Colonic mucosa (tissue), 4 donors: Measurements from ENCODE around the gene PTPN4. TPM values are rescaled to one million over a fixed set of nuclear protein-coding genes. Genes with fewer than 3 reads are reported as not detected.
A peak's percentile ranks its signal among the peaks of the same experiment; 100 is the strongest.

Source experiments
- DNase-seq: peaks from one replicate; pipeline ENCODE4 v3.0.0-alpha.2; 2020
- H3K27ac ChIP-seq: fragments of 200-600 bp; one replicate; pipeline ENCODE4 v1.8.0; 2021
- H3K27me3 ChIP-seq: fragments of 200-600 bp; one replicate; pipeline ENCODE4 v1.8.0; 2021
- H3K36me3 ChIP-seq: fragments of 200-600 bp; one replicate; pipeline ENCODE4 v1.8.0; 2021
- H3K4me1 ChIP-seq: fragments of 200-600 bp; one replicate; pipeline ENCODE4 v1.8.0; 2021; ENCODE audit warnings: mild to moderate bottlenecking
- H3K4me3 ChIP-seq: fragments of 200-600 bp; one replicate; pipeline ENCODE4 v1.8.0; 2021
- H3K9ac ChIP-seq, 2 donors: one replicate each; pipeline ENCODE4 v1.7.0; 2013; ENCODE audit warnings: control low read depth in 2 of 2, low read depth in 2 of 2, low read length in 2 of 2
- H3K9me3 ChIP-seq: fragments of 200-600 bp; one replicate; pipeline ENCODE4 v1.8.0; 2021
- intact Hi-C: fragments of 100-400 bp; cut with DNase I; formaldehyde crosslinking; loops from one replicate; pipeline ENCODE4 v1.14.1; 2022
- total RNA-seq, 2 donors: library from RNA; stranded (reverse); fragmentation: NEBNext Ultra II Directional in 1 of 2; extraction: Animal tissue kit (Norgen Biotek cat#: 25700) in 1 of 2; gene quantifications; one replicate each; pipeline ENCODE4 v1.2.1, GENCODE V29; 2021
- TF ChIP-seq, protein P1 (sequence below): fragments of 200-600 bp; IDR thresholded peaks from one replicate; pipeline ENCODE4 v1.8.0; 2022; ENCODE audit warnings: antibody characterized with exemption, mild to moderate bottlenecking
- donor health status: healthy.
- donor health status: DM: no; HTN: no; CAD: no.
- donor health status: DM: no; HTN: no; CAD: no.

The PTPN4 gene
- total RNA-seq, 2 donors from 2014 or later: 20.4 to 28.2 TPM

DNA sequence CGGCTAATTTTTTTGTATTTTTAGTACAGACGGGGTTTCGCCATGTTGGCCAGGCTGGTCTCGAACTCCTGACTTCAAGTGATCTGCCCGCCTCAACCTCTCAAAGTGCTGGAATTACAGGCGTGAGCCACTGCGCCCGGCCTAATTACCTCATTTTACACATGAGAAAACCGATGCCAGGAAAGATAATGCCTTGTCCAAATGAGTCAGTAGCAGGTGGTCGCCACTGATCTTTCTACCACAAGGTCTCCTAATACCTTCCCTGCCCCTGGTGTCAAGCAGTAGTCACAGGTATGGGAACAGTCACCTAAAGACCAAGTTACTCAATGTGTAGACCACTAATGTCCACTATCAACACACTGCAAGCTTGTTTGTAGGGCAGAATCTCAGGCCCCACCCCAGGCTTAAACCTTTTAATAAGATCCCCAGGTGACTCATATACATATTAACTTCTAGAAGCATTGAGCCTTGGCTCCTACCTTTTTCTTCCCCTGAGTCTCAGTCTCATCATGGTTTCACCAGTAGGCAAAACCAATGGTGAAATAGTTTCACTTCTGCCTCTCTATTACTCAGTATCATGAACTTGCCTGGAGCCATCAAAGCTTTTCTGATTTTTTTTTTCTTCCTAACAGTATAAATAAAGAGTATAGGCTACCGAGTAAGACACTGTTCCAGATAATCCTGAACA is 246.3 kb downstream of the PTPN4 start:
- H3K4me3 ChIP-seq: no peak overlapping the region
- H3K36me3 ChIP-seq: no peaks in the 10 kb centered on the region
- intact Hi-C loops: no loop called here
- TF ChIP-seq, protein P1, sequence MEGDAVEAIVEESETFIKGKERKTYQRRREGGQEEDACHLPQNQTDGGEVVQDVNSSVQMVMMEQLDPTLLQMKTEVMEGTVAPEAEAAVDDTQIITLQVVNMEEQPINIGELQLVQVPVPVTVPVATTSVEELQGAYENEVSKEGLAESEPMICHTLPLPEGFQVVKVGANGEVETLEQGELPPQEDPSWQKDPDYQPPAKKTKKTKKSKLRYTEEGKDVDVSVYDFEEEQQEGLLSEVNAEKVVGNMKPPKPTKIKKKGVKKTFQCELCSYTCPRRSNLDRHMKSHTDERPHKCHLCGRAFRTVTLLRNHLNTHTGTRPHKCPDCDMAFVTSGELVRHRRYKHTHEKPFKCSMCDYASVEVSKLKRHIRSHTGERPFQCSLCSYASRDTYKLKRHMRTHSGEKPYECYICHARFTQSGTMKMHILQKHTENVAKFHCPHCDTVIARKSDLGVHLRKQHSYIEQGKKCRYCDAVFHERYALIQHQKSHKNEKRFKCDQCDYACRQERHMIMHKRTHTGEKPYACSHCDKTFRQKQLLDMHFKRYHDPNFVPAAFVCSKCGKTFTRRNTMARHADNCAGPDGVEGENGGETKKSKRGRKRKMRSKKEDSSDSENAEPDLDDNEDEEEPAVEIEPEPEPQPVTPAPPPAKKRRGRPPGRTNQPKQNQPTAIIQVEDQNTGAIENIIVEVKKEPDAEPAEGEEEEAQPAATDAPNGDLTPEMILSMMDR: no peak
- no peaks in the 10 kb centered on the region for H3K27me3 ChIP-seq
- no peaks in the 10 kb centered on the region for H3K4me1 ChIP-seq
- no peaks in the 10 kb centered on the region for H3K9me3 ChIP-seq
- no peak overlapping the region for H3K27ac ChIP-seq
- H3K9ac ChIP-seq: no peak overlapping the region
- no peak for DNase-seq

DNA sequence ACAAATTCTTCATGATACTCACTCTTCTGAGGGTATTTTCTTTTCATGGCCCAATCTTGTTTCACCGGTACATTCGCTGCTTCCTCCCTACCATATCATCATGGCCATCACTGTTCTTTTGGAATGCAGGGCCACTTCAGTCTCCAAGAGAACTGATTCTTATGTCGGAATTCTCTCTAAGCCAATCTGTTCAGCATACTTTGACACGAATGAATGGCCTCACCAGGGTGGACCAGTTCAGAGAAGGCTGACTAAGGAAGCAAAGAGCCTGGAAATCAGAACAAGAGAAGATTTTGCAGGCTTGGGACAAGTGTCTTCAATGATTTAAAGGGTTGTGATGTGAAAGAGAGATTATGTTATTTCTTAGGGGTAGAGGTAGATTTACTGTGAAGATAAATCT is 248.1 kb downstream of the PTPN4 start:
- H3K4me3 ChIP-seq: no peak overlapping the region
- intact Hi-C loops: no loop called here
- no peaks in the 10 kb centered on the region for H3K4me1 ChIP-seq
- no peak for DNase-seq
- H3K36me3 ChIP-seq: no peaks in the 10 kb centered on the region
- TF ChIP-seq, protein P1: no peak
- H3K9me3 ChIP-seq: no peaks in the 10 kb centered on the region
- no peak overlapping the region for H3K9ac ChIP-seq
- H3K27me3 ChIP-seq: no peaks in the 10 kb centered on the region
- H3K27ac ChIP-seq: no peak overlapping the region

DNA sequence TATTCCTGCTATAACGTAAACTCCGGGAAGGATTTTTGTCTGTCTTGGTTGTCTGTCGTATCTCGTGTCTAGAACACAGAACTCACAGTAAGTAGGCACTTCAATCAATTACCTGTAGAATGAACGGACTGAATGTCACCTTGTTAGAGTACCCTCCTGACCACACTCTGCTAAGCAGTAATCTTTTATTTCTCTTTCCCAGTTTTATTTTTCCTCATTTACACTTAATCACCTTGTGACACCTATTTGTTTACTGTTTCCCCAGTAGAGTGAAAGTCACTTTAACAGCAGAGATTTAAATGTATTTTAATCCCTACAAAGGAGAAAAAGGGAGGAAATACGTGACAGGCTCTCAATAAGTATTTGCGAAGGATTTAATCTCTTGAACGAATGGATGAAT is 252.6 kb downstream of the PTPN4 start:
- no peaks in the 10 kb centered on the region for H3K4me1 ChIP-seq
- no peaks in the 10 kb centered on the region for H3K27me3 ChIP-seq
- TF ChIP-seq, protein P1: no peak
- DNase-seq: no peak
- peak overlapping the region; percentile 83 for H3K27ac ChIP-seq
- H3K36me3 ChIP-seq: no peaks in the 10 kb centered on the region
- intact Hi-C loops: no loop called here
- peak overlapping the region; percentile 85 for H3K4me3 ChIP-seq
- H3K9me3 ChIP-seq: no peaks in the 10 kb centered on the region
- H3K9ac ChIP-seq: peak overlapping the region; percentile 62 to 73

DNA sequence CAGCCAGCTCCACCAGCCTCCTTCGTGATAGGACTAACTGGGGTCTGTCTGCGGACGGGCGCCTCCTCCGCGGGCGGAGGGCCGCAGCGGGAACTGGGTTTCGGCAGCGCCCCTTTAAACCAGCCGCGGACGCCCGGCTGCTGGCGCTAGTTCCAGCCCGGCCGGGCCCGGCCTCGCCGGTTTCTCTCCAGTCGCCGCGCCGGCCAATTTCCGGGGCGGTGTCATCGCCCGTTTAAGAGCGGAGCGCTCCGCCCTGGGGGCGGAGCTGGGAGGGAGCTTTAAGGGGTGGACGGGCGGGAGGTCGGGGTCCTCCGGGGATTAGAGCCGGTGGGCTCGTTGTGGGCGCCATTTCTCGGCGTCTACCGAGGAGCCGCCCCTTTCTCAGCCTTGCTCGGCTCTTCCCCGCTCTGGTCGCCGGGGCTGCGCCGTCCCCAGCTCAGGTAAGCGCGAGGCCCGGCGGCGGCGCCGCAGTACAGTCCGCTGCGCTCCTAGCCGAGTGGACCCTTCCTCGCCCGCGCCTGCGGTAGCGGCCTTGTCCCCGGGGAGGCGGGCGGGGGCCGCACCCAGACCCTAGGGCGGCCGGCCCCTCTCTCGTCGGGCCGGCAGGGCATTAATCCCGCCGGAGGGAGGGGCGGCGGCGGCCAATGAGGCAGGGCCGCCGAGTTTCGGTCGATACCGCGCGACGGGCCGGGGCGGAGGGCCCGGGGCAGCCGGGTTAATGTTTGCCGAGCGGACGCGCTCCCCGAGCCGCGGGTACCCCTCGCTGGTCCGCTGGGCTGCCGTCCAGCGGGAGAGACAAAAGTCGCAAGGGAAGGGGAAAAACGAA is 253.3 kb downstream of the PTPN4 start, which contains the start of gene EPB41L5:
TSS of gene EPB41L5 (plus strand) at position 307 of the 826 bp plus-strand sequence. CDS start 6,008 bp downstream, outside the sequence.
- intact Hi-C loops: no loop called here
- H3K36me3 ChIP-seq: no peaks in the 10 kb centered on the region
- no peaks in the 10 kb centered on the region for H3K4me1 ChIP-seq
- peak within 1 kb of the TSS; percentile 83 for H3K27ac ChIP-seq
- H3K9ac ChIP-seq: peak within 1 kb of the TSS; percentile 73 to 82
- H3K27me3 ChIP-seq: no peaks in the 10 kb centered on the region
- TF ChIP-seq, protein P1: no peak
- no peaks in the 10 kb centered on the region for H3K9me3 ChIP-seq
- peak; percentile 93 for DNase-seq
- H3K4me3 ChIP-seq: peak within 1 kb of the TSS; percentile 85

DNA sequence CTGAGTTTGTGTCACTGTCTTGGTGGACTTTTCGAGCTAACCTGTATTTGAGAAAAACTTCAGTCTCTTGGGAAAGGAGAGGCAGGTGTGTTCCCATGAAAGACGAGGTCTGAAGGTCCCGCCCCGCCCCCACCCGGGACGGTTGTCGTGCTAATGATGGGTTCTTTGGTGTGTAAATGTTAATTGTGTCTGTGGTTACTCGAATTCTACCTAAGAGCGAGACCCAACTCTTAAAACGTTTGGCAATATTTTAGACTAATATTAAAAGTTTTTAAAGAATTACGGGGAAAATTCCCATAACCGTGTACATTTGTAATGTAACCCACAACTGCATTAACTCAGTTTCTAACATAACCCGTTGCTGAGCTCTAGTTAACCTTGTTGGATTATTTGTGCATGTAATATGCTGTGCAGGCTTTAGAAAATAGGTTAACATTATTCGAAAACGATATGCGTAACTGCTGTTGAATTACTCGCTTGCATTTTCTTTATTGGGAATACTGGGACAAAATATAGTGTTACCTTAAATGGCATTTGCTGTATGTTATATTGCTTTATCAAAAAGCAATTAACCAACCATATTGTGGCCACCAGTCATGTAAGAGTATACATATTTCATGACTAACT is 254.0 kb downstream of the PTPN4 start:
- Histone ChIP-seq H3K27me3 (no peaks in the 10 kb centered on the region), H3K9me3 (no peaks in the 10 kb centered on the region), H3K36me3 (no peaks in the 10 kb centered on the region), H3K4me1 (no peaks in the 10 kb centered on the region), H3K27ac (peak overlapping the region; percentile 83), H3K4me3 (peak overlapping the region; percentile 85), H3K9ac (peak overlapping the region; percentile 73 to 82)
- peak; percentile 70 for DNase-seq
- intact Hi-C loops: no loop called here
- TF ChIP-seq, protein P1: no peak
